AML-193 (cell line): Measurements from ENCODE around the gene GAS2L3.
A peak's percentile ranks its signal among the peaks of the same experiment; 100 is the strongest.
"Not testable (repeated sequence)": the region's sequence is repeated elsewhere in the genome, so short reads cannot be mapped to it uniquely, and the experiment has no call there.

Source experiments
- DNase-seq, 2 experiments: peaks; one replicate each; lab custom pipeline; 2025; lab: John Stamatoyannopoulos, UW

Gene GAS2L3

GRCh38 chr12:100574187-100575074 lies 947 bp downstream of the GAS2L3 start:
- no peak for DNase-seq

- peak; percentile 1 to 15 for DNase-seq
Observed at GRCh38 chr12:100576331-100577036, 3.0 kb downstream of the GAS2L3 start.

DNA sequence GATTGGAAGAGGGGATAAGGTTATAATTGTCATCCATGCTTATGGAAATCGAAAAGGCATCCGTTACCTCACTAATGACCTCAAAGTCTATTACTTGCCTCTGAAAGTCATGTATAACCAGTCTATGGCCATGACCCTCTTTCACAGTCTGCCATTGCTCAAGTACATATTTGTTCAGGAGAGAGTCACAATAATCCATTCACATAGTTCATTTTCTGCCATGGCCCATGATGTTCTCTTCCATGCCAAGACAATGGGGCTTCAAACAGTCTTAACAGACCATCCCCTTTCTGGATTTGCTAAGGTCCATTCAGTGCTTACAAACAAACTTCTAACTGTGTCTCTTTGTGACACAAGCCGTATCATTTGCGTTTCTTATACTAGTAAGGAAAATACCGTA lies 5.4 kb downstream of the GAS2L3 start:
- no peak for DNase-seq

GRCh38 chr12:100579844-100580243 lies 6.4 kb downstream of the GAS2L3 start:
- DNase-seq, result no peak

- no peak for DNase-seq
Observed at GRCh38 chr12:100584256-100584655, 10.8 kb downstream of the GAS2L3 start.

DNA sequence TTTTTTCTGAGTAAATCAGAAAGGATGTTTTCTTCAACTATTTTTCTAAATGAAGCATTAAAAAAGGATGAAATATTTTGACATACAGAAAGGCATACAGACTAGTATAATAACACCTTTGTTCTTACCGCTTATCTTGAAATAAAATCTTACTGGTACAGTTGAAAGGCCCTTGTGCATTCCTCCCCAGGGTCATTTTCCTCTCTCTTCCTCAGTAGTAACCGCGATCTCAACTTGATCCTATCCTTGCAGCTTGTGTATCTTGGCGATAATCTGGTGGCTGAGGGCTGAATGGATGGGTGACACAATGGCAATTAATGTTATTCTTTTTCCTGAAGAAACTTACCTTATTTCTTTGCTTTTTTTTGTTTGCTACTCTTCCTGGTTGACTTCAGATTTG lies 18.5 kb downstream of the GAS2L3 start:
- DNase-seq, result no peak

GRCh38 chr12:100593490-100593889 lies 20.0 kb downstream of the GAS2L3 start:
- no peak for DNase-seq

DNA sequence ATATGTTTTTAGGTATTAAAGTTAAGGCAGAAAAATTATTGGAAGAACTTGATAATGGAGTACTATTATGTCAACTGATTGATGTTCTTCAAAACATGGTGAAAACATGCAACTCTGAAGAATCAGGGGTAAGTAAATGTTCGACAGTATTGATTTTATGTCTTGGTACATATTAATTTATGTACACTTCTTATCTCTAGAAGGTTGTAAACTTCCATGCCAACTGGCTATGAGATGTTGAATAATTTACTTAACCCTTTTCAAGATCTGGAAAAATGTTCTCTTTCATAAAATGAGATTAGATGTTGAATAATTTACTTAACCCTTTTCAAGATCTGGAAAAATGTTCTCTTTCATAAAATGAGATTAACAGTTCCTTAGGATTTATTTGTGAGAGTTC lies 28.1 kb downstream of the GAS2L3 start:
- no peak for DNase-seq

- not testable (repeated sequence) for DNase-seq
Observed at GRCh38 chr12:100602997-100603396, 29.5 kb downstream of the GAS2L3 start.

- DNase-seq, result no peak
Observed at GRCh38 chr12:100608776-100609175, 35.3 kb downstream of the GAS2L3 start.

- no peak for DNase-seq
Observed at GRCh38 chr12:100610666-100611430, 37.4 kb downstream of the GAS2L3 start.

- DNase-seq, result no peak
Observed at GRCh38 chr12:100612606-100613005, 39.1 kb downstream of the GAS2L3 start.

- DNase-seq, result no peak
Observed at GRCh38 chr12:100624571-100624970, 51.1 kb downstream of the GAS2L3 start.

DNA sequence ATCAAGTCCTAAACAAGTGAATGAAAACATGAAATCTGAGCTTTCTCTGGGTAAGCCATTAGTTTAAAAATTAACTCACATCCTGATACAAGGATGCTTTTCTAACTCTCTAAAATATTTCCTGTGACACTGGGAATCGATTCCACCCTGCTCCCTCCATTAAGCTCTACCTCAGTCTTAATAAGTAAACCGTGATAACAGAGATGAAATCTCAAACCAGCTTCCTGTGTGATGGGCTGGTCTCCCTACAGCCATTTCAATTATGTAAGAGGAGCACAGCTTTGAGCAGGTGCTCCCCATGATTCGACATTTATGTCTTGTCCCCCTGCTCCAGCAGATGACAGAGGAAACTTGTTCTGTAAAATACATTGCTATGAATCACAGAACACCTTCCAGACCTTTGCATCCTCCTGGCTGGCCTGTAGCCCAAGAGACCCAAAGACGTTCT lies 59.0 kb downstream of the GAS2L3 start:
- DNase-seq, result no peak

- not testable (repeated sequence) for DNase-seq
Observed at GRCh38 chr12:100633082-100633785, 59.8 kb downstream of the GAS2L3 start.

DNA sequence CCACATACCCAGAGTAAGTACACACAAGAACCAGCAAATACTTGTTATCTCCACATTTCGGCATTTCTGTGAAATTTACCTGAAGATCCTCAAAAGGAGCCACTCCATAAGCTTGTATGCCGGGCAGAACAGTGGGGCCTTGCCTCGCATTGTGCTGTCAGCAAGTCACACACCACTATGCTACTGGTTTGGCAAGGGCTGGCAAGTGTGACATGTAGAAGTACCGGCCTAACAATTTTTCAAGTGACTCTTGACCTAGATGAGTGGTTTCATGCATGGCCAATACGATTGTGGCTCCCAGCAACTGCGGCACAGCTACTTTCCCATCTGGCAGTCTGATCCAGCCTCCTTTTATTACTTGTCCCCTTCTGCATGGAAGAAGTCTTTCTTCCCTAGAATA lies 69.8 kb downstream of the GAS2L3 start:
- DNase-seq, result no peak

- no peak for DNase-seq
Observed at GRCh38 chr12:100646896-100647295, 73.4 kb downstream of the GAS2L3 start.

- DNase-seq, result no peak
Observed at GRCh38 chr12:100651108-100651507, 77.6 kb downstream of the GAS2L3 start.

DNA sequence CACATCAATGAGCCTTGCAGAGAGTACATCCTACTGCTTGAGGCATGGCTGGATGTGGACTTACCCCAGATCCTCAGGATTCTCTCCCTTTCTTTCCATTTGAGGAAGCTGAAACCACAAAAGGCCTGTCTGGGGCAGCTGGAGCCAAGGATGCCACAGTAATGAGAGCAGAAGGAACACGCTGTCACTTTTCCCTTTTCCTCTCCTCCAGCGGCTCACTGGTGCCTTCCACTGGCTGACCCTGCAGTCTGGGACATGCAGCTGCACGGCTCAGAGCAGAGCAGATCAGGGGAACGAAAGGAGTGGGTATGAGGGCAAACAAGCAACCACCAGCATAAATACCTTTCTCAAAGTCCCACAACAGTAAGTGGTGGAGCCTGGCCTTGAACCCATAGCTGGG lies 78.2 kb downstream of the GAS2L3 start:
- DNase-seq, result no peak

GRCh38 chr12:100652488-100652887 lies 79.0 kb downstream of the GAS2L3 start:
- DNase-seq, result no peak

DNA sequence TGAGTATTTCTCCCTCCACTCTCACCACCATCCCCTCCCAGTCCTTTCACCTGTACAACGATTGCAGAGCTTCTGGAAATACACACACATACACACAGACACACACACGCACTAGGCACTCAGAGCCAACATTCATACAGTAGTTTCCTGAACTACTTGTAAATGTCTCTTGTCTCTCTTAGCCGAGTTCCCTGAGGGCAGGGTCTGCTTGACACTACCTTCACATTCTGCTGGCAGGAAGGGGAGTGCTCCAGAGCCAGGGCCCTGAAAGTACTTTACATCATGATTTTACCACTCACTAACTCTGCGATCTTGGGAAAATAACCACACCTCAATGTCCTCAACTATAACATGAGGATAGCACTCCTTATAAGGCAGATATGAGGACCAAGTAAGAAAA lies 82.7 kb downstream of the GAS2L3 start:
- no peak for DNase-seq

GRCh38 chr12:100656856-100657255 lies 83.4 kb downstream of the GAS2L3 start:
- DNase-seq, result no peak
